GM18508 (cell line): Measurements from ENCODE around the gene SH3PXD2A.
"Not testable (repeated sequence)": the region's sequence is repeated elsewhere in the genome, so short reads cannot be mapped to it uniquely, and the experiment has no call there.

Source experiments
- ATAC-seq: cut with Tn5 transposase; IDR thresholded peaks from one replicate; pipeline ENCODE4 v1.9.1; 2021; ENCODE audit warnings: moderate number of reproducible peaks; ENCODE audit not compliant: insufficient read depth, unreplicated experiment

Gene SH3PXD2A

DNA sequence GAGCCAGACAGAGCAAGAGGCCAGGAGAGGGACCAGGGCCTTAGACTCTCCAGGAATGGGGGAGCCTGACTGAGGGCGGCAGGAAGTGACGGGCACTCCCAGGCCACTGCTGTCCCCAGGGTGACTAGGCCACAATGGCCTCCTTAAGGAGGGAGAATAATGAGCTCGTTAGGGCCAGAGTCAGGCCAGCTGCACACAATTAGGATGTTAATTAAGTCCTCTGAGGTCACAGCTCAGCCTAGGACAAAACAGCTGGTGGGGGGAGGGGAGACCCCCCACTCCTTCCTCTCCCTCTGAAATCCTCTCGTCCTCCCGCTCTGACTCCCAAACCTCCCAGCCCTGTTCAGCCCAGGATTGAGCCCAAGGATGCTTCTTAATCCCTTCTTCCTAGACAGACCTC is 218.9 kb downstream of the SH3PXD2A start:
- no peak for ATAC-seq

DNA sequence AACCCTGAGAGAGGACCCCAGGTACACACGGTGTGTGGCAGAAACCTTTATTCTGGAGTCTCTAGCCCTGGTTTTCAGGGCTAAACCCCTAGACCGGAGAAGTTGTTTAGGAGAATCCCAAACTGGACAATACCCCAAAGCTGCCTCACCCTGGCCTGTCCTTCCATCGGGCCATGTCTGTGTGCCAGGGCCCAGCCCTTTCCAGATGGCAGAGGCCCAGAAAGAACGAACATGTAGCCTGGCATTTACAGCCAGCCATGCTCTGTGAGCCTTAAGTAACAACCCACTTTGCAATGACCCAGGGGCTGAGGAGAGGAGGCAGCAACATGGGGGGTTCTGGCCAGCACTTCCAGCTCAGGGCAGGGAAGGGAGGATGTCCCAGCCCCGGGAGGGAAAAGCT is 219.8 kb downstream of the SH3PXD2A start:
- ATAC-seq, result no peak

DNA sequence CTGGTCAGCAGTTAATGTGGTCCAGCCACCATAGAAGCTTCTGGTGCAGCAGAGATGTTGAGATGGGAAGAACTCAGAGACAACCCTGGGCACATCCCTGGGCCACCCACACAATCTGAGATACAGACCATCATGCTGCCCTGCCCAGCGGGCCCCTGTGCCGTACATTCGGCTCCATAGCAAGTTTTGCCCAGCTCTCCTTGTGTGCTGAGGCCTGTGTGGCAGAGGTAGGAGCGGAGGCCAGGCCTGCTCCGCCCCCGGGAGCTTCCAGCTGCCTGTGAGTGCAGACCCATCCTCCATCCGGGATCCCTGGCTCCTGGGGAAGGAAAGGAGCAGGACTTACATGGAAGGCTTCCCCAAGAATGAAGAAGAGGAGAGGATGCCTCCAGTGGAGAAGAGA is 221.5 kb downstream of the SH3PXD2A start:
- ATAC-seq, result no peak

DNA sequence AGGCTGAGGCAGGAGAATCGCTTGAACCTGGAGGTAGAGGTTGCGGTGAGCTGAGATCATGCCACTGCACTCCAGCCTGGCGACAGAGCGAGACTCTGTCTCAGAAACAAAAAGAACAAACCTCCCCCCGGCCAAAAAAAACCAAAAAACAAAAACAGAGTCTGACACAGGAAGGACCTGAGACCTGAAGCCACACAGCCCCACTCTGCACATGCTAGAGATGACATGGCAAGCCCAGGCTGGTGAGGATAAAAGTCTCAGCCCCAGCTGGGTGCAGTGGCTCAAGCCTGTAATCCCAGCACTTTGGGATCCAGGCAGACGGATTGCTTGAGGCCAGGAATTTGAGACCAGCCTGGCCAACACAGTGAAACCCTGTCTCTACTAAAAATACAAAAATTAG is 222.5 kb downstream of the SH3PXD2A start:
- ATAC-seq, result not testable (repeated sequence)

DNA sequence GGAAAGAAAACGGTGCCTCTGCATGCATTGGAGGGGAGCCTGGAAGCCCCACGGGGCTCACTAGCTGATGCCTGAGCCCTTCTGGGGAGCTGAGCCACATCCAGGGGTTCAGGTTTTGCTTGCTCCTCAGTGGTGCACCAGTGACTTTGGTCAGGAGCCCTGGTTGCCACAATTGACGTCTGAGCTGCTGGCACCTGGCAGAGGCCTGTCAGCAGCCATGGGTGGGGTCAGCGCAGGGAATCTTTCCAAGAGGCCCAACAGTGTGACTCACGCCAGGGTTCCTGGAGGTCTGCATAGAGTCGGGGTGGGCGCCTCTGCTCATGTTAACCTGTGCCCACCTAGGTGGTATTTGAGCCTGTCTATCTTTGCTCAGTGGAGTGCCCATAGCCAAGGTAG is 223.1 kb downstream of the SH3PXD2A start:
- no peak for ATAC-seq

DNA sequence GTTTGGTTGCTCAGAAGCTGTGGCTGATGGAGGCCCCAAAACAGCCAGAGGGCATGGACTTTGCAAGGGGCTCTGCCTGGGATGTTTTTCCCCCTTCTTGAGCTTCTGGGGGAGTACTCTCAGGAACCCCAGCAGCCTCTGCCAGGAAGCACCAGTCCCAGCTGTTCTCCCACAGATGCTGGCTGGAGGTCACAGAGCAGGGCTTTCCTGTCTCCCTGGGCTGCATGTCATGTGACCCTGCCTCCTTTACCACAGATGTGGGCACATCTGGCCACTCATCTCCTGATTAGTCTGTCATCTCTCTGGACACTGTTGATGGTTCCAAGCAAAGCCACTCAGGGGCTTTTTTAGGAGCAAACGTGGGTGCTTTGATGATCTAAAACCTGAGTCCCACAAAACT is 225.2 kb downstream of the SH3PXD2A start:
- ATAC-seq, result no peak

DNA sequence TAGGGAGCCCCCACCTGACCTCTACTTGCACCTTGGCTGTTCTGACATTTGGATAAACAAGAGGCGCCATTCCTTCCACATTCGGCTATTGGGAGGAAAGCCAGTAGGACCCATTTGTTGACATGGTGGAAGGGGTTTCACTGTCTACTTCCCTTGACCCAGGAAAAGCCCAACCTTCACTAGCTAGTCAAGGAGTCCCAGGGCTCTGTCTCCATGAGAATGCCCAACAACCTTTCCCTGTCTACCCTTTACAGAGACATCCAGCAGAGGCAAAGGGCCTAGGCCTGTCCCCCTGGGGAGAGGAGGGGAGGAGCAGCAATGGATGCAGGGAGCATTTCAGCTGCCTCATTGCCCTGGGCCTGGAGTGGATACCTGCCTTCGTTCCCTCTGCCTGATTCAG is 225.8 kb downstream of the SH3PXD2A start:
- no peak for ATAC-seq

DNA sequence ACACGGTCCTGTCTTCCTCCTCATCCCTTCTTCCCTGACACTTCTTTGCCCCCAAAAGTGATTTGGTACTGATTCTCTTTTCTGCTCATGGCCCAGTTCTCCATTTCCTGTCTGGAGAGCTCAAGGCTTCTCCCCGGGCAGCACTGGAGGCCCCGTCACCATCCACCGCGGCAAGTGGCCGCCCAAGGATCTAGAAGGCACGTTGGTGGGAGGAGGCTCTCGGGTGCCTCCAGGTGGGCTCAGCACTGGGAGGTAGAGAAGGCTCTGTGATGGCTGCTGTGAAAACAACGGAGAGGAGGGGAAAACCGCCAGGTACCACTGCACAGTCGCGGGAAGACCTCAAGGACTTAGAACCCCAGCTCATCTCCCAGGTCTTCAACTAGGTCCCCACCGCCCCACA is 227.5 kb downstream of the SH3PXD2A start:
- no peak for ATAC-seq

DNA sequence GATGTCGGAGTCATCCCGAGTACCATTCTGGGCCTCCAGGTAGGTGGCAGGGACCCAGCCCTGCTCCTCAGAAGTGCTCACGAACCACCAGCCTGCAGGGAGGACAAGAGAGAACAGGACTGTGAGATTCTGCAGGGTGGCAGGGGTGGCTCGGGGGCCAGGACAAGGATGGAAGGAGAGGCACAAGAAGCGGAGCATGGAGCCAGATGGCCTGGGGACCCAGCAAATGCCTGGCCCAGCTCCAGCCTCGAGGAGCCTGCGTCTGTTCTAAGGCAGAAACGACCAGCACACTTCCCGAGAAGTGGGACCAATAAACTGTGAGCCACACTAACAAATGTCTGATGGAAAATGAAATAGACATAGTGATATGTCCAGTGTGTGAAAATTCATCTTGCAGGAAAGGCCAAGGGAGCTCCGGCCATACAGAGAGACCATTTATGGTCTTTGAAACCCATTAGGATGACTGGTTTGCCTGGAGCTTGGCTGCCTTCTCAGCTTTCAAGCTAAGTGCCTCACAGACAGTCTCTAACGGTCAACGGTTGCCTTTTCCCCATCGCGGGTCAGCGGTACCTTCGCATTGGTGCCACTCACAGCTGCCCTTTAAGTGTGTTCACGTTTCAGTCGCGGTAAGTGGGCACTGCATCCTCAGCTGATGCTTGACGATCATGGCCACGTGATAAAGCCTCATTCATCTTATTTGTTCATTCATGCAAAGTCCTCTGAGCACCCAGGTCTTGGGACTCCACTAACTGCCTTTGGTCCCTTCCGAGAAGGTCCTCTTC is 228.1 kb downstream of the SH3PXD2A start:
- ATAC-seq, result no peak

DNA sequence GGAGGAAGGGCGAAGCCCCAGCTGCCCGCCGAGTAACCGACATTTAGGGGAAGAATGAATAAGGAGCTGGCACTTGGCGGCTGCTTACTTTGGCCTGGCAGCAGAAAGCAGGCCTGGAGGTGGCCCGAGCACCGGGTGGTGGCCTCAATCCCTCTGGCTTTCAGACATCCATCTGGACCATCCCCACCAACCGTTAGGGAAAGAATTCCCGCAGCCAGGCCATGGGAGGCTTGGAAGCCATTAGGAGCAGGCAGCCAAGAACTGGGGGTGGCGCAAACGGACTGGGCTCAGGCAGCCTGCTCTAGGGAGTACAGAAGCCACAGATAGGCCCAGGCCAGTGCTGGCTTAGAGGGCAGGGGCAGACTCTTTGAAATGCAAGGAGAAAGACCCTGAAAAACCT is 229.2 kb downstream of the SH3PXD2A start:
- no peak for ATAC-seq

DNA sequence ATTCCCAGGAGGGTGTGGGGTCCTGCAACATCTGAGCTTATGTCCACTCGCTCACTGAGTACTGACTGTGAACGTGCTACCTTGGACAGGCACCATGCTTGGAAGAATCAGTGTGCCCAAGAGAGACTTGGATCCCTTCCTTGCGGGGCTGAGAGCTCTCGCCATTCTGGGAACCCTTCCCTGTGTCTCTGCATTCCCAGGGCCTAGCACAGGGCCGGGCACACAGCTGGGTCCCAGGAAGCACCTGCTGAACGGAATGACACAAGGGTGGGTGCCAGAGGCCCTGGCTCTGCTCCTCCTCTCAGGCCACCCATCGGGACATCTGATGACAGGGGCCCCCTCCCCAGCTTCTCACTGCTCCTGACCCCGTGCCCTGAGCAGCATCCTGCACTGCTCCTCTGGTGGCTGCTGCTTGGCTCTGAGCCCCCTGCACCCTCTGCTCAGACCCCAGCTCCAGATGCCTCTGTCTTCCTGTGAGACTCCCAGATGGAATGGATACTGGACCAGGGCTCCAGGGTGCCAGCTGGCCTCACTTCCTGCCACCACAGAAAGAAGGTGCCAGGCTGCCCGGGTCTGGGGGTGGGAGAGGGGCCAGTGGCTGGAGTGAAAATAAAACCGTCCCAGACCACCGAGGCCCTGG is 232.3 kb downstream of the SH3PXD2A start:
- no peak for ATAC-seq

DNA sequence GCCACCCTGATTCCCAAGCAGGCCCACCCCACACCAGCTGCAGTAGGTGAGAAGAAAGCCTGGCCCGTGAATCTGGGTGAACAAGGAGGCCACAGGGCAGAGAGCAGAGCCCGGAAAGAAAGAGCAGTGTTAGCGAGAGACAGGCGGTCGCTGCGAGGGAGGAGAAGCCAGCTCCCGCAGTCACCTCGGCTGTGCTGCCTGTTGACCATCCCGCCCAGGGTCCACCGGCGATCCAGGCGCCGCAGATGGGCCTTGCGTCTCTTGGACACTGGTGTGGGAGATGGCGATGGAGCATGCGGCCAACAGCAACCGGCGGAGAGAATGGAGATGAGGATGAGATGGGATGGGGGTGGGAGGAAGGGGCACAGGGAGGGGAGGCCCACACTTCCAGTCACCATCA is 233.1 kb downstream of the SH3PXD2A start:
- no peak for ATAC-seq

DNA sequence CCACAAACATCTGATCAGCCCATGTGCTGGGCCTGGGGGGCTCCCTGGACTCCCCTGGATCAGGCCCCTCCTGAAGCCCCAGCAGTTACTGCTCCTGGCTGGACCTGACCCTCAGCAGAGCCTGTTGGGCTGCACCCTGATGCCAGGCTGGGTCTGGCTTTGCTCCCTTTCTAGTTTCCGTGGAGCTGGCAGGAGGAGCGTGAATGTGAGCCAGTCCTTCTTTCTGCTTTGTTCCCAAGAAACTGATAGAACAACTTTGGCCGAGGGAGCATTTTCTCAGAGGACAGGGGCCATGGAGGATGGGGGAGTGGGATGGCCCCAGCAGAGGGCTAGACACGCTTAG is 233.6 kb downstream of the SH3PXD2A start:
- no peak for ATAC-seq

DNA sequence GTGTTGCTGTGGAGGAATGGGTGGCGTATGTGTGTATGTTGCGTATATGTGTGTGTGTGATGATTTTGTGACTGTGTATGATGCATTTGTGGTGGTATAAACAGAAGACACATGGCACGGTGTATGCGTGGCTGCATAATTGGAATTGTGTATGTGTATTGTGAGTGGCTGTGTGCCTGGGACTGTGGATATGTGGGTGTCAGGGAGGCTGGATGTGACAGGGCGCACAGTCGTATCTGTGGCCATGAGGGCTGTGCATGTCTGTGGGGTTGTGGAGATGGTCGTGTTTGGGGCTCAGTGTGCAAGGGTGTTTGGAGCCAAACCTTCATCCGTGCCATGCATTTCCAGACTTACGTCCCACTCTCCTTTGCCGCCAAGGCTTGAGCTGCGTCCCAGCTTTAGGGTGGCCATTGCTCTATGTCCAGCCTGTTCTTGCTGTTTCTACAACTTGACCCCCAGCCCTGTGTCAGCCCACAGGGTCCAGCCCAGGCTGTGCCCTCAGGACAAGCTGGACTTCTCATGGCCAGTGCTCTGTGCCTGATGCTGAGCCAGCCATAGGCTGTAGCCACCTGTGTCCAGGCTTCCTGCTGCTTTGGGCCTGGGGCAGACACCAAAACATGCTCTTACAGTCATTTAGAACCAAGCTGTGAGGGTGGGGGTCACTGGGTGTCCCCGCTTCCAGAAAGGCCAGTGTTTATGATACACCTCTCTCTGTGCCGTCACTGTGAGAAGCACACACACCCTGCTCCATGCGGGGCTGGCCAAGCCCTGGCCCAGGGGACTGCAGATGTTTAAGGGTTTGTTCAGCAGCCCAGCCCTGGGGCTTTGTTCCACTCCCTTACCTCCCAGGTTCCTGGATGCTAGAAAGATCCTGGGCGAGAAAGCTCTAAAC is 234.2 kb downstream of the SH3PXD2A start:
- ATAC-seq, result no peak

DNA sequence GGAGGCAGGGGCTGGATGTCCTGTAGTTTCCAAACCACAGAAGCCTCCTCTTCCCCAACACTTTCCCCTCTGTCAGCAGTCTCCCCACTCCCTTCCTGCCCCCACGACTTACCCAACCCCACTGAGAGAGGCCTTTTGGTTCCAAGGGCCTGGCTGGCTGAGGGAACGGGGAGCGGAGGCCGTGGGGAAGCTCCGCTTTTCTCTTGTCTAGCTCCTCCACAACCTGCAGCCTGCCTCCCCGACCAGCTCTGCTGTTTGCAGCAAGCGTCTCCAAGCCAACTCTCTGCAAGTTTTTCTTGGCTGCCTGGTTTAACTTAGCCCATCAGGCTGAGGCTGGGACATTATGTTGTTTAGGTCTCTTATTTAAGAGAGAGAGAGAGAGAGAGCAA is 235.0 kb downstream of the SH3PXD2A start:
- no peak for ATAC-seq

DNA sequence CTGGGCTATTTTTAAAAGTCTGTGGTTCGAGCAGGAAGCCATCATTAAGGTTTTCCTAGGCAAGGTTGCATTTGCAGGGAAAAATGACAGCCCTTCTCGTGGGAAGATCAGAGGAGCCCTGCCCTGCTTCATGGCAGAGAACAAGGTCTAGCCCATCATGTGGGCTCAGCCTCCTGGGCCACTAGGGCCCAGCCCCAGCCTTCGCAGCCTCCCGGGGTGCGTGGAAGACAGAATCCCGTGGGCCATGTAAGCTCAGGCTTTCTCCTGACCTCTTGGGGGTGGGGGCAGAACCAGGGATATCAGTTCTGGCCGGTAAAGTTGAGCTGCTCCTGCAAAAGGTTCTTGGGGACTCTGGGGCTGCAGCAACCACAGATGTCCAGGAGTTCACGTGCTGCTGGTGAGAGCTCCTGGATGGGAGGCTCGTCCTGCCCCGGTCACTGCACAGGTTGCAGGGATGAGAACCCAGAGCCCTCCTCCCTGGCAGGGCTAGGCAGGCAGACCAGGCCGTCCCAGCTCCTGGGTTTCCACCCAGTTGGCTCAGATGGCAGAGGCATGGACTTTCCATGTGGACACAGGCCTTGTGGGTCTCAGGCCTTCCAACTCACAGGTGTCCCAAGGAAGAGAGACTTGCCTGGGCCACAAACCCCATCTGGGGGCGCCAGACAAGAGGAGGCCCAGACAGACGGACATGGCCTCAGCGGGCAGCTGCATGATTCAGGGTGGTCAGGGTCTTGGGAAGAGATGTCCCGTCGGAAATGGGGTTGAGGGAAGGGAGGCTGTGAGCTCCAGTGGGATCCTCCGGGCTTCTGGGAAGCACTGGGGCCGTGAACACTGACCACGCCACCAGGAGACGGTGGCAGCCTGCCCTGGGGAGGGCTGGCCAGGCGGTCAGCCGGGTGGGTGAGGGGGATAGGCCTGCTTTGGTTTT is 235.7 kb downstream of the SH3PXD2A start:
- no peak for ATAC-seq

DNA sequence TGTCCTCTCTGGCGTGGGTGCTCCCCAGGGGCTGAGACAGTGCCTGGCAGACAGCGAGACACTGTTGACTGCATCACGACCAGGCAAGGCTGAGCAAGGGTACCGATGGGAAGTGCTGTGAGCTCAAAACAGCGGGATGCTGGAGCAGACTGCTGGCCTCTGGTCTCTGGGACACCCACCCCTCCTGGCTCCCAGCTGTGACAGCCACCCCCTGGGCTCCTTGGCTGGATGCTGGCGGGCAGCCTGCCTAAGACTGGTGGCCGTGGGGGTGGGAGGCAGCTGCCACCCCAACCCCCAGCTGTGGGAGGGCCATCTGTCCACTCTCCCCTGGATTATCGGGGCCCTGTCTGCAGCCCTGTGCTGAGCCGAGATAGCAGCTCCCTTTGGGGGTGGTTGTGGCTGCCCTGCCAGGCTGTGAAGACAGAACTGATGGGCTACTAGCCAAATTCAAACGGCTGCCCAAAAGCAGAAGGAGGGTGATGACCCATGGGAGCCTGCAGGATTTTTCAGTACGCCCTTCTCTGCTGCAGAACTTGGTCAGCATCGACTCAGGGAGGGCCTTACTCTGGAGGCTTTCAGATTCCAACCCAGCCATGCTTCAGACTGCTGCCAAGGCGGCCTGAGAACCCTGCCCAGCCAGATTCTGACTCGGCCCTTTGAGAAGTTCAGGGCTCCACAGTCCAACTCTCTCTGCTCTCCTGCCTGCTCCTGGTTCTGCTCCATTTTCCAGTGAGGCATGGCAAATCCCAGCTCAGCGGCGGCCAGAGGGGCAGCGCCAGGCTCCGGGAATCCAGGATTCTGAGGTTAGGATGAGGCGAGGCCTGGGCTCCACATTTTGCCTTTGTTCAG is 236.6 kb downstream of the SH3PXD2A start:
- no peak for ATAC-seq

DNA sequence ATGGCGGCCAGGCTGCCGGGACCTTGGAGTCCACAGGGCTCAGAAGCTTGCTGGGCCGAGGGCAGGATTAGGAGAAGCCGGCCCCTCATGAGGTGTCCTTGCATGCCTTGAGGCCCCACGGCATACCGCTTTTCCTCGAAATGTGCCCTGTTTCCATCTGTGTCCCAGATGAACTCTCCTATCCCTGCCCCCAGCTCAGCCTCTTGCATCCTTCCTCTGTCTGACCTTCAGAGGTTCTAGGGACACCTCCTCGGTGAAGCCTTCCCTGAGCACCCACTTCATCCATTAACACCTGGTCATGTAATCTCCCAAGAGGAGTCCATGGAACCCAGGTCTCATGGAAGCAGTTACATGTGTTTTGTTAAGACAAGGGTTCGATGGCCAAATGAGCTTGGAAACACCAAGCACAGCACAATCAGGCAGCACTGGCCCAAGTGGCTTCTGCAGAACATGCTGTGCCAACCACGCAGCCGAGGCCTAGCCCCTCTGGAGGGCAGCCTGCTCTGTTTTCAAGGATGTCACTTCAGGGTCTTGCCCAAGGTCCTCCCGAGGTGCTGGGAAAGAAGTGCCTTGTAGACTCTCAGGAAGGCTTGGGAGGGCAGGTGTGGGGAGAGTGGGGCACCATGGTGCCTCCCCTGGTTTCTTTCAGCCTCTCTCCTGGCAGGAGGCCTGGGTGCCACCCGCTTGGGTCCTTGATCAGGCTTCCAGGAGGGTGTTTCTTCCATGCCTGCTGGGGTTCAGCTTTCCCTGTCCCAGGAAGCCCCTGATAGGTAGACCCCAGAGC is 237.6 kb downstream of the SH3PXD2A start:
- no peak for ATAC-seq
